GM18858 (cell line): ENCODE measurements around the gene NF2.

Experiments used
- ATAC-seq: cut with Tn5 transposase; IDR thresholded peaks from one replicate; pipeline ENCODE4 v1.9.1; 2021; ENCODE audit not compliant: unreplicated experiment

The NF2 gene

GRCh38 chr22:29660021-29660420 is 56.6 kb downstream of the NF2 start:
- ATAC-seq: no peak

DNA sequence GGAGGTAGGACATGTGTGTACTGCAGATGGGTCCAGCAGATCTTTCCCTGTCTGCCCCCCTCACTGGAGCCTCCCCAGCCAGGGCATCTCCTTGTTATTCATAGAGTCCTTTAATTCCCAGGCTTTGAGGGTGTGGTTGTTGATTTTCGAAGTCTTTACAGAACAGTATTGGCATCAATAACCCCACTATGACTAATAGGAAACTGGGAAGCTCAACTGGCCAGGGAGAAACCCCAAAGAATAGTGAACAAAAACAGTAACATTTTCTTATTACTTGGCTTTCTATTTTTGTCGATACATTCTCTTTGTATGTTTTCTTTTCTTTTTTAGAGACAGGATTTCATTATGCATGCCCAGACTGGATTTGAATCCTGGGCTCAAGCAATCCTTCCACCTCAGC is 57.9 kb downstream of the NF2 start:
- no peak for ATAC-seq

- no peak for ATAC-seq
These were observed 59.9 kb downstream of the NF2 start for GRCh38 chr22:29663180-29663821.

DNA sequence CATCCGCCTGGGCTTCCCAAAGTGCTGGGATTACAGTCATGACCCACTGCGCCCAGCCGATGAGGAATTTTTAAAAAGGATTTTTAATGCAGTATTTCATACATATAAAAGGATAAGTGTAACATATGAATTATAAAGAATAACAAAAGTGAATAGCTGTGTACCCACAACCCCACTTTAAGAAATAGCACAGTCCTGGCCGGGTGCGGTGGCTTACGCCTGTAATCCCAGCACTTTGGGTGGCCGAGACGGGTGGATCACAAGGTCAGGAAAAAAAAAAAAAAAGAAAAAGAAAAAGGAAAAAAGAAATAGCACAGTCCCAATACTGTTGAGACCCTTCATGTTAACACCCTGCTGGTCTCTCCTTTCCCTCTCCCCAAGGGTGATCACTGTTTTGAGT is 62.1 kb downstream of the NF2 start:
- no peak for ATAC-seq

- ATAC-seq: no peak
These were observed 65.2 kb downstream of the NF2 start for GRCh38 chr22:29668673-29669072.

DNA sequence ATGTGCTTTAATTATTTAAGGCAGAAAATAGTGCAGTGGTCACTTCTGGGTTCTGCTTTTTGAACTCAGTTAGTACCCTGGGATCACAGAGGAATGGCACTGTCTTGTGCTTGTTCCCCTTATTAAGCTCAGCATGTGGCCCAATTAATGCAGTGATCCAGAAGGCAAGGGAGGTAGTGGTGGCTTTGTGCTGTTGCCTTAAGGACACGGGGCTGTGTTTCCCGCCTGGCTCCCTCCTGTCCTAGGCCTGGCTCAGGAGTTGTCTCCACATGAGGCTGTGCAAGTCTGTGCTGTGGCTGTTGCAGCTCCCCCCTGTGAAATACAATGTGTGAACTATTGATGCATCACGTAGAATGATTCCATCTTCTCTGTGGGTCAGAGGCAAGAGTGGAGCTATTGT is 67.2 kb downstream of the NF2 start:
- no peak for ATAC-seq

DNA sequence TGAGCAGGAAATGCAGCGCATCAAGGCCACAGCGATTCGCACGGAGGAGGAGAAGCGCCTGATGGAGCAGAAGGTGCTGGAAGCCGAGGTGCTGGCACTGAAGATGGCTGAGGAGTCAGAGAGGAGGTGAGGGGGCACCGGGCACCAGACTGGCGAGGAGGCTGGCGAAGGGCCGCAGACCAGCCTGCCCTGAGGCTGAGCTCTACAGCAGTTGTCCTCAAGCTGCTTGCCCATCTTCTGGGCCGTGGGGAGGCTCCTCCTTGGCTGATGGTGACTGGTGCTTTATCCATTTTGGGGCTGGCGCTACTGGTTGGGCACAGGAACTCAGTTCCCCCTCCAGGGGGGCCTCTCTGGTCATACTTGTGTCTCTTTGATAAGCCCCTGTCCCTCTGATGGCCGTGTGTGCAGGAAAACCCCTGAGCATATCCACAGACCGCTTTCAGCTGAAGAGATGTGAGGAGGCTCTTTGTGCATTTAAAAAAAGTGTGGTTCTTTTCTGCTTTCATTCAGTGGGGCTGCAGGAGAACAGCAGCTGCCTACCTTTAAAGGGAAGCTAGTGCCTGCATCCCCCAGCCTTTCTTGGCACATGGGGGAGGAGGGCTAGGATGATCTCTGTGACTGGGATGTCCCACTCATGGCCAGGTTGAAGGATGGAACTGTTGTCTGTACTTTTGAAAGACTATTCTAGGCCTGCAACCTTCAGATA is 70.1 kb downstream of the NF2 start:
- no peak for ATAC-seq

DNA sequence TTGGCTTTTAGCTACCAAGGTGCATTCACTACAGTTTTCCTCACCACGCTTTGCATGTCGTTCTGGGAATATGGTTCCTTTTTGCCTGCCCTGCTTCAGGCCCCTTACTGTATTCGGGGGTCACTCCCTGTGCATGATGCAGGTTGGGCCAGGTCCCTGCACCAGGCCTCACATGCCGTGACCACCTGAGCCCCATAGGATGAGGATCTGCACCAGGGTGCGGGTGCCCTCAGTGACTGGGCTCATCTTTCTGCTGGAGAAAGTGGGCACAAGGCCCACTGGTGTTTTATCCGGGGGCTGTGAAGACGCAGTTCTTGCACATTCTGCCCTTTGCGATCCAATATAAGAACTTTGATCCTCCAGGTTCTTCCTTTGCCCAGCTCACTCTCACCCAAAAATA is 70.7 kb downstream of the NF2 start:
- no peak for ATAC-seq

- ATAC-seq: no peak
These were observed 75.9 kb downstream of the NF2 start for GRCh38 chr22:29679316-29679715.

- no peak for ATAC-seq
These were observed 80.1 kb downstream of the NF2 start for GRCh38 chr22:29683536-29683935.

GRCh38 chr22:29684244-29684643 is 80.8 kb downstream of the NF2 start:
- no peak for ATAC-seq

DNA sequence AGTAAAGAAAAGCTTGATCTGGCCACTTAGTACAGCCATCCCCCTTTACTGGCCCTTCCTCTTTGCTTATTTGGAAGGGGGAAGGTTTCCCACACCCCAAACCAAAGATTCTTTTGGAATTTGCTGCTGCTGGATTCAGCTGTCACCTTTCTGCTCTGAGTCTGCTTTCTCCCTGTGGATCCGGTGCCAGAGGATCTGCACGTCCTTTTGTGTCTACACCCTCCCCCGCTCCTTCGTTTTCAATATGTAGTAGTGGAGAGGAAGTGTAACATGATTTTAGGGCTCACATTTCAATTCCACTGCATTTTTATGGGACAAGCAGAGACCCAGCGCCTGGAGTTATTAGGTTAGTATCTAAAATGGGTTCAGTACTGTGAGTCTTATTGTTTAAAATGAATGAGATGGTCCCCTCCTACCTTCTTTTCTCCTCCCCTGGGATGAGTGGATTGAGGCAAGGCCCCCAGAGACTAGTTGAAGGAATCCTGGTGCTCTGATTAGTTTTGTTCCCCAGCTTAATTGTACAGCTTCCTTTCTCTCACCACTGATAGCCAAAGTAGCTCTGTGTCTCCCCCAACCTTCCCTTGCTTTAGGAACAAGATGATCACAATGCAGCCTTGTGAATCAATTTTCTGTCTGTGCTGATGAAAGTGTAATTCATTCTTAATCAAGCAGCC is 85.9 kb downstream of the NF2 start:
- no peak for ATAC-seq

DNA sequence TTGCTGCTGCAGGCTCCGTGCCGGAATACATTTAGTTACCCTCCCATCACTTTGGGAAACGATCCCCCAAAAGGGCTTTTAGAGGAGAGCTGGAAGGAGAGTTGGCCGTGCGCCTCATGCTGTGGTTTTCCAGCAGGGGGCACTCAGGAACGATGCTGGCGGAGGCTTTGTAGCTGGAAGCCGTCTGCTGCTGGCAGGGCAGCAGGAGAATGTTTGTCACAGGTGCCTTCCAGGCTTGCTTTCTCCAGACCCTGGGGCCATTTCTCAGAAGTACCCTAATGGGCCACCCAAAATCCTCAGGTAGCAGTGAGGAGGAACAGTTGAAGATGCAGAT is 86.4 kb downstream of the NF2 start:
- no peak for ATAC-seq

- no peak for ATAC-seq
These were observed 87.0 kb downstream of the NF2 start for GRCh38 chr22:29690476-29690875.

GRCh38 chr22:29691636-29692326 is 88.3 kb downstream of the NF2 start:
- ATAC-seq: no peak

DNA sequence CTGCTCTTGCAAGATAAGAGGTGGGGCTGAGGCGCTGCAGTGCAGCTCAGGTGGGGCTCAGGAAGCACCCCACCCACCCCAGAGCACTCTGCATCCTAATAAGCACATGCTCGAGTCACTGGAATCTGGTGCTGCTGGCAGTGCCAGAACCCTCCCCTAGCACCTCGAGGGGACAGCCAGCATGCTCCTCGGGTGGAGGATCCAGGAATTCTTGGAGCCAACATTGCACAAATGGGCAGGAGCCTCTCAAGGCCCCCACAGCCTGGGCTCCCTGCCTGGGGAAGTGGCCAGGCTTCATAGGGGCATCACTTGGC is 88.9 kb downstream of the NF2 start:
- no peak for ATAC-seq

GRCh38 chr22:29693161-29693560 is 89.7 kb downstream of the NF2 start:
- ATAC-seq: no peak

GRCh38 chr22:29693671-29694070 is 90.2 kb downstream of the NF2 start:
- ATAC-seq: no peak

DNA sequence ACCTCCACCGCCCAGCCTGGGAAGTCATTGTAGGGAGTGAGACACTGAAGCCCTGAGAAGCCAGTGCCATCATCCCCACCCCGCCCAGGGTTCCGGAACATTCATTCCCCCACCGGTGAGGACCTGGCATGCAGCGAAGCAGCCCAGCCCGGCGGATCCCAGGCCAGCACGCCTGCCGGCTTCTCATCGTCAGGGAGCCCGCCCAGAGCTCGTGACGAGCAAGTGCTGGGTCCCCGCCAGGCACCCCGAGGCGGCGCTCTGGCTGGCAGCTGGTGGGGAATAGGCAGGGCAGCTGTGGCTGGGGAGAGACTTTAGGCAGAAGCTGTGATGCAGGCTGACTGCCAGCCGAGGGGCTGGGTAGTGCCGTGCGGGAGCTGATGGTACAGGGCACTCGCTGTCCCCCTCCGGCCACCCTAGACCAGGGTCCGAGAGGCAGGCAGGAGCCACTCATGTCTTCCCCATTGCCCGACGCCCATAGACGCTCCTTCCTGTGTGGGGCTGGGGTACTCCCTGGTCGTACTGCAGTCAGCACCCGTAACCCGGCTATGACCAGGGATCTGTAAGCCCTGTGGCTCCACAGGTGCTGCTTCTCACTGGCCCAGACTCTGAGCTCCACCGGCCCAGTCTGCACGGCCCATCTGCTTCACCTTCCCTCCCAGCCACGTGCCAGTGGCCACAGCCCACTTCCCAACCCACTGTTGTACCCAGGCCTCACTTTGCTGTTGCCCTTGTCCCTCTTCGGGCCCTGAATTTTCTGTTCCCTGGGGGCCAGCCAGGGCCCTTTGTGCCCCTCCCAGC is 91.9 kb downstream of the NF2 start:
- ATAC-seq: no peak

DNA sequence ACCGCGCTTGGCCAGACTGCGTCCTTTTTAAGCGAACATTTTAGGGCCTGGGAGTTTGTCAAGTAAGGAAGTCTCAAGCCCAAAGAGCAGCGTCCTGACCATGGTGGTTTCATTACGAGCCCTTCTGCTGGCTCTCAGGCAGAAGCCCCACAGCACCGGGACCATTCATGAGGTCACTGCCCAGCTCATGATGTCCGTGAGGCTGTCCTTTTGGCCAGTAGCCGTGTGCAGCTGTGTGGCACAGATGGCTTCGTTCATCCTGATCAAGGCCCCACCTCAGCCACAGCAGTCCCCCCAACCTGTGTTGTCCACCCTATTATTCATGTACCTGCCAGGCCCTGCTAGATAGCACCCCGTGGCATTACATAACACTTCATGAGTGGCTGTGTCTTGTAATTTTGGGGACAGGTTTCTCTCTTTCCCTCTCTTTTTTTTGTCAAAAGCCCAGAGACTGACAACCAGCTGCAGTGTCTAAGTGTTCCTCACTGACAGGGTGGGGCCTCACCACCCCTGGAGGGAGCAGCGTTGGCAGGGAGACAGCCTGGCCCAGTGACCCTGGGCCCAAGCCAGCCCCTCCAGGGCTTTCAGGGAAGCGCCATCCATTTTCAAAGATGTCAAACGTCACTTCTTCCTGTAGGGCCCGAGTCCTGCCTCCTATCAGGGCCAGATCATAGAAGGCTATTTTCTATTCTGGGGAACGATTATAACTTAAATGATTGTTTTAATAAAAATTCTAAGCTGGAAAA is 94.6 kb downstream of the NF2 start:
- no peak for ATAC-seq
